Esophagus squamous epithelium (tissue), 4 donors: Measurements from ENCODE around the gene MCM6.

Experiments used
- POLR2A ChIP-seq, 4 donors: fragments of 450-650 bp; IDR thresholded peaks; one replicate each; pipeline ENCODE4 v1.6.1; 2017; ENCODE audit warnings: antibody characterized with exemption in 4 of 4, mild to moderate bottlenecking in 4 of 4, moderate library complexity in 3 of 4
- TF ChIP-seq, protein P1 (sequence below), 6 experiments: fragments of 450-650 bp in 4 of 6; fragments of 200-600 bp in 2 of 6; sonication (generic) in 2 of 6; IDR thresholded peaks; one replicate each; pipeline ENCODE4 v1.5.1; 2016 to 2019; ENCODE audit warnings: antibody characterized with exemption in 6 of 6, mild to moderate bottlenecking in 4 of 6, moderate library complexity in 4 of 6

DNA sequence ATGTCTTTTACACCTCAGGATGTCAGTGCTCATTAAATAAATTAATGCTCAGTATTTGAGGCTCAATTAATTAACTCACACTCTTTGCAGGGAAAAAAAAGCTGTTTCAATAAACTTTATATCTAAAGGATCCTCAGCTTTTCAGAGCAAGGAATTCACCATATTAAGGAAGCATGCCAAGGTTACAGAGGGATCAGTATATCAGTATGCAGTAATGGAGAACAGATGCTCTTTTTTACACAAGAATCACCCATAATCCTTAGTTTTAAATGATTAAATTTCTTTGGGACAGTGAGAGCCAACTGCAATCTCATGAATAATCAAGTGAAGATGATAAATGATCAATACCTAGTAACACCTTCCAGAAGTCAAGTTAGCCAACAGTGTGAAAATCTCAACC lies 24.4 kb downstream of the MCM6 start:
- TF ChIP-seq, protein P1, sequence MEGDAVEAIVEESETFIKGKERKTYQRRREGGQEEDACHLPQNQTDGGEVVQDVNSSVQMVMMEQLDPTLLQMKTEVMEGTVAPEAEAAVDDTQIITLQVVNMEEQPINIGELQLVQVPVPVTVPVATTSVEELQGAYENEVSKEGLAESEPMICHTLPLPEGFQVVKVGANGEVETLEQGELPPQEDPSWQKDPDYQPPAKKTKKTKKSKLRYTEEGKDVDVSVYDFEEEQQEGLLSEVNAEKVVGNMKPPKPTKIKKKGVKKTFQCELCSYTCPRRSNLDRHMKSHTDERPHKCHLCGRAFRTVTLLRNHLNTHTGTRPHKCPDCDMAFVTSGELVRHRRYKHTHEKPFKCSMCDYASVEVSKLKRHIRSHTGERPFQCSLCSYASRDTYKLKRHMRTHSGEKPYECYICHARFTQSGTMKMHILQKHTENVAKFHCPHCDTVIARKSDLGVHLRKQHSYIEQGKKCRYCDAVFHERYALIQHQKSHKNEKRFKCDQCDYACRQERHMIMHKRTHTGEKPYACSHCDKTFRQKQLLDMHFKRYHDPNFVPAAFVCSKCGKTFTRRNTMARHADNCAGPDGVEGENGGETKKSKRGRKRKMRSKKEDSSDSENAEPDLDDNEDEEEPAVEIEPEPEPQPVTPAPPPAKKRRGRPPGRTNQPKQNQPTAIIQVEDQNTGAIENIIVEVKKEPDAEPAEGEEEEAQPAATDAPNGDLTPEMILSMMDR (IDR thresholded peaks at IDR 0.05), result no peak
- TF ChIP-seq POLR2A (IDR thresholded peaks at IDR 0.05), result no peak
